HG02610 (cell line): ENCODE results near the gene ORAI1.
"Not testable (repeated sequence)": the region's sequence is repeated elsewhere in the genome, so short reads cannot be mapped to it uniquely, and the experiment has no call there.

Experiments used
- ATAC-seq: cut with Tn5 transposase; IDR thresholded peaks from one replicate; pipeline ENCODE4 v1.9.1; 2021; ENCODE audit warnings: mild to moderate bottlenecking, moderate library complexity; ENCODE audit not compliant: unreplicated experiment

ORAI1 gene

GRCh38 chr12:121641343-121641630, 15.0 kb downstream of the ORAI1 start:
- no peak for ATAC-seq

GRCh38 chr12:121648458-121649028, 22.2 kb downstream of the ORAI1 start:
- ATAC-seq, result no peak

- no peak for ATAC-seq
Observed at GRCh38 chr12:121649322-121649721, 23.0 kb downstream of the ORAI1 start.

- no peak for ATAC-seq
Observed at GRCh38 chr12:121649819-121650353, 23.6 kb downstream of the ORAI1 start.

- no peak for ATAC-seq
Observed at GRCh38 chr12:121651320-121651719, 25.0 kb downstream of the ORAI1 start.

- ATAC-seq, result no peak
Observed at GRCh38 chr12:121652767-121653497, 26.6 kb downstream of the ORAI1 start.

- no peak for ATAC-seq
Observed at GRCh38 chr12:121653999-121654398, 27.7 kb downstream of the ORAI1 start.

- no peak for ATAC-seq
Observed at GRCh38 chr12:121656122-121656521, 29.8 kb downstream of the ORAI1 start.

- no peak for ATAC-seq
Observed at GRCh38 chr12:121657305-121658008, 31.1 kb downstream of the ORAI1 start.

- ATAC-seq, result not testable (repeated sequence)
Observed at GRCh38 chr12:121661353-121662105, 35.2 kb downstream of the ORAI1 start.

- no peak for ATAC-seq
Observed at GRCh38 chr12:121663610-121663929, 37.2 kb downstream of the ORAI1 start.

- not testable (repeated sequence) for ATAC-seq
Observed at GRCh38 chr12:121666829-121667228, 40.5 kb downstream of the ORAI1 start.

- no peak for ATAC-seq
Observed at GRCh38 chr12:121668750-121669520, 42.6 kb downstream of the ORAI1 start.

- no peak for ATAC-seq
Observed at GRCh38 chr12:121669521-121669900, 43.2 kb downstream of the ORAI1 start, which contains the start of gene MORN3. Gene MORN3 (minus strand): TSS chr12:121669654. CDS start chr12:121669483, 171 bp downstream.

- ATAC-seq, result no peak
Observed at GRCh38 chr12:121673013-121673511, 46.7 kb downstream of the ORAI1 start.

GRCh38 chr12:121676190-121676589, 49.9 kb downstream of the ORAI1 start:
- no peak for ATAC-seq

- ATAC-seq, result no peak
Observed at GRCh38 chr12:121678305-121678704, 52.0 kb downstream of the ORAI1 start.

GRCh38 chr12:121678716-121679300, 52.5 kb downstream of the ORAI1 start:
- no peak for ATAC-seq

GRCh38 chr12:121679661-121680197, 53.4 kb downstream of the ORAI1 start:
- ATAC-seq, result not testable (repeated sequence)

- ATAC-seq, result no peak
Observed at GRCh38 chr12:121688966-121689365, 62.6 kb downstream of the ORAI1 start.
